ENCODE data around the gene ECT2. TPM values are rescaled to one million over a fixed set of nuclear protein-coding genes. Genes with fewer than 3 reads are reported as not detected.
A peak's percentile ranks its signal among the peaks of the same experiment; 100 is the strongest.
"Not testable (repeated sequence)": the region's sequence is repeated elsewhere in the genome, so short reads cannot be mapped to it uniquely, and the experiment has no call there.

ECT2 gene
- total RNA-seq, 1 donor: 23.2 TPM

DNA sequence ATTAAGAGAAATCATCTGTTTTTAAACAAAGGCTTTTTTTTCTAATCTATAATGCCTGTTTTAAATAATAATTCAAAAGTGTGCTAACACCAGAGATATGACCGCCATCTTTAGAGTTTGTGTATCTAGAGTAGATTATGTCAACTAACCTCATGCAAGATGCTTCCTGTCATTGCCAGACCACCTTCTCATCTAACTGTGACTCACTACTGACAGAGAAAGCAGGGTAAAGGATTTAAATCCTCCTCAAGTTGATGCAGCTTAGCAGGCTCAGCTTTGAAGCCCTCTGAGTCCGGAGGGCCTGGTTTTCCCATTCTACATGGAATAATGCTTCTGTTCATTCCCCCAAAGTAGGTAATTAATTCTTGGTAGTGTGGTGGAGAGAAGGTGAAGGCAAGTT is 108.5 kb downstream of the ECT2 start:
- H3K36me3 ChIP-seq (ENCODE audit: insufficient read depth, low read length): no peaks in the 10 kb centered on the region
- no peak for DNase-seq (ENCODE audit: insufficient read length, low spot score, missing footprints)
- no peak overlapping the region for H3K4me3 ChIP-seq (ENCODE audit: insufficient read depth, low read length)
- no peak overlapping the region for H2AFZ ChIP-seq (ENCODE audit: low read length)
- TF ChIP-seq, protein P1, sequence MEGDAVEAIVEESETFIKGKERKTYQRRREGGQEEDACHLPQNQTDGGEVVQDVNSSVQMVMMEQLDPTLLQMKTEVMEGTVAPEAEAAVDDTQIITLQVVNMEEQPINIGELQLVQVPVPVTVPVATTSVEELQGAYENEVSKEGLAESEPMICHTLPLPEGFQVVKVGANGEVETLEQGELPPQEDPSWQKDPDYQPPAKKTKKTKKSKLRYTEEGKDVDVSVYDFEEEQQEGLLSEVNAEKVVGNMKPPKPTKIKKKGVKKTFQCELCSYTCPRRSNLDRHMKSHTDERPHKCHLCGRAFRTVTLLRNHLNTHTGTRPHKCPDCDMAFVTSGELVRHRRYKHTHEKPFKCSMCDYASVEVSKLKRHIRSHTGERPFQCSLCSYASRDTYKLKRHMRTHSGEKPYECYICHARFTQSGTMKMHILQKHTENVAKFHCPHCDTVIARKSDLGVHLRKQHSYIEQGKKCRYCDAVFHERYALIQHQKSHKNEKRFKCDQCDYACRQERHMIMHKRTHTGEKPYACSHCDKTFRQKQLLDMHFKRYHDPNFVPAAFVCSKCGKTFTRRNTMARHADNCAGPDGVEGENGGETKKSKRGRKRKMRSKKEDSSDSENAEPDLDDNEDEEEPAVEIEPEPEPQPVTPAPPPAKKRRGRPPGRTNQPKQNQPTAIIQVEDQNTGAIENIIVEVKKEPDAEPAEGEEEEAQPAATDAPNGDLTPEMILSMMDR (IDR thresholded peaks at IDR 0.05; ENCODE audit: extremely low read depth, low read depth, low read length): no peak
- H3K9me3 ChIP-seq (ENCODE audit: low read depth, low read length): no peaks in the 10 kb centered on the region
- no peaks in the 10 kb centered on the region for H3K4me1 ChIP-seq (ENCODE audit: insufficient read depth, low read length)
- H3K27ac ChIP-seq (ENCODE audit: low read depth, low read length): no peak overlapping the region
- peaks cover under 1% of the 10 kb centered on the region for H3K27me3 ChIP-seq (ENCODE audit: insufficient read depth, low read length)
- H4K20me1 ChIP-seq (ENCODE audit: insufficient read depth, low read length): no peaks in the 10 kb centered on the region
- H3K79me2 ChIP-seq (ENCODE audit: insufficient read depth, low read length): no peaks in the 10 kb centered on the region
- H3K4me2 ChIP-seq (ENCODE audit: insufficient read depth, low read length): no peak overlapping the region

DNA sequence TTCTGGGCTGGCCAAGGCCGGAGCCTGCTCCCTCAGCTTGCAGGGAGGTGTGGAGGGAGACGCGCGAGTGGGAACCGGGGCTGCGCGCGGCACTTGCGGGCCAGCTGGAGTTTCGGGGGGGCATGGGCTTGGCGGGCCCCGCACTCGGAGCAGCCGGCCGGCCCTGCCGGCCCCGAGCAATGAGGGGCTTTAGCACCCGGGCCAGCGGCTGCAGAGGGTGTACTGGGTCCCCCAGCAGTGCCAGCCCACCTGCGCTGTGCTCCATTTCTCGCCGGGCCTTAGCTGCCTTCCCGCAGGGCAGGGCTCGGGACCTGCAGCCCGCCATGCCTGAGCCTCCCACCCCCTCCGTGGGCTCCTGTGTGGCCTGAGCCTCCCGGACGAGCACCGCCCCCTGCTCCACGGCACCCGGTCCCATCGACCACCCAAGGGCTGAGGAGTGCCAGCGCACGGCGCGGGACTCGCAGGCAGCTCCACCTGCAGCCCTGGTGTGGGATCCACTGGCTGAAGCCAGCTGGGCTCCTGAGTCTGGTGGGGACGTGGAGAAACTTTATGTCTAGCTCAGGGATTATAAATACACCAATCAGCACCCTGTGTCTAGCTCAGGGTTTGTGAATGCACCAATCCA is 116.3 kb downstream of the ECT2 start:
- not testable (repeated sequence) for H2AFZ ChIP-seq (ENCODE audit: low read length); H4K20me1 ChIP-seq (ENCODE audit: insufficient read depth, low read length); DNase-seq (ENCODE audit: insufficient read length, low spot score, missing footprints); H3K36me3 ChIP-seq (ENCODE audit: insufficient read depth, low read length); H3K4me2 ChIP-seq (ENCODE audit: insufficient read depth, low read length); H3K4me3 ChIP-seq (ENCODE audit: insufficient read depth, low read length); H3K9me3 ChIP-seq (ENCODE audit: low read depth, low read length); H3K4me1 ChIP-seq (ENCODE audit: insufficient read depth, low read length); H3K27me3 ChIP-seq (ENCODE audit: insufficient read depth, low read length); H3K27ac ChIP-seq (ENCODE audit: low read depth, low read length); H3K79me2 ChIP-seq (ENCODE audit: insufficient read depth, low read length)

DNA sequence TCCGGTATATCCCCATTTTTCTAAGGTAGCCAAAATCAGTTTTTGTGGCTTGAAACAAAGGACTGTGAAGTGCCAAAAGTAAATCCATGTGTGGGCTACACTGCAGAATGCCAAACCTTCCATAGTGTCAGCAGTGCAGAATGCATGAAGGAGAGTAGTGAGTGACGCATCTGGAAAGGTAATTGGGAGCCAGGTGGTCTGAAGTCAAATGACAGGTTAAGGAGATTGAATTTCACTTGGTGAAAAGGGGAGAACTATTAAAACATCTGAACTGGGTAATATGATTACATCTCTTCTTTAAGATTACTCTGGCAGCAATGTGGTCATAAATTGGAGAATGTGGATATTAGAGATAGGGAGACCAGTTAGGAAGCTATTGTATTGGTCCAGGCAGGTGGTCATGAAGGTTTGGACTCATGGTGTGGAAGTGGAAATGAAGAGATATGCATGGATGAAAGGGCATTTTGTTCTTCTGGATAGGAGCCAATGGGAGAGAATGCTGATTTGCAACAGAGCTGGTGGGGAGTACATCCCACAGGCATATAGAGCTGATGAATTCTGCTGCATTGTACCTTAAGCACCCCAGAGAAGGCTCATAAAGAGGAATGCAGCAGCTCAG is 118.2 kb downstream of the ECT2 start:
- Histone ChIP-seq H3K4me2 (ENCODE audit: insufficient read depth, low read length) (no peak overlapping the region), H3K4me3 (ENCODE audit: insufficient read depth, low read length) (no peak overlapping the region), H3K4me1 (ENCODE audit: insufficient read depth, low read length) (no peaks in the 10 kb centered on the region), H3K79me2 (ENCODE audit: insufficient read depth, low read length) (no peaks in the 10 kb centered on the region), H3K36me3 (ENCODE audit: insufficient read depth, low read length) (no peaks in the 10 kb centered on the region), H2AFZ (ENCODE audit: low read length) (no peak overlapping the region), H3K9me3 (ENCODE audit: low read depth, low read length) (no peaks in the 10 kb centered on the region), H4K20me1 (ENCODE audit: insufficient read depth, low read length) (no peaks in the 10 kb centered on the region), H3K27ac (ENCODE audit: low read depth, low read length) (no peak overlapping the region), H3K27me3 (ENCODE audit: insufficient read depth, low read length) (peaks cover 3% of the 10 kb centered on the region)
- no peak for DNase-seq (ENCODE audit: insufficient read length, low spot score, missing footprints)
- TF ChIP-seq, protein P1 (IDR thresholded peaks at IDR 0.05; ENCODE audit: extremely low read depth, low read depth, low read length): no peak

DNA sequence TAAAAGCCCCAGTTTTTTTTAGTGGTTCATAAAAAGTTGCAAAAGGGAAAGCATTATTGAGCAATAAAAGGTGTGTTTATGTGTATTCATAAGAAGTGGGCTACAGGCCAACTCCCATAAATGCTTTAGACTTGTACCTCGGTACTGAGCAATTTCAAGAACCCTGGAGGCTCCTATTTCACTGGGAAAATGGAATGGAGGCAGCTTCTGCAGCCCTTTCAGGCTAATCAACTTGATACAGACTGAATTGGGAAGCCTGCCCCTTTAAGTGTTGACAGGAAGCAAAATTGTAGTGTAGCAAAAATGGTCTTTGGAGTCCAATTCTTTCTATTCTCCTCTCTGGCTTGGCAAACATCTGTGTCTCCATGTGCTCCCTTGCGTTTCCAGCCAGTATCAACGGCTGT is 118.8 kb downstream of the ECT2 start:
- TF ChIP-seq, protein P1 (IDR thresholded peaks at IDR 0.05; ENCODE audit: extremely low read depth, low read depth, low read length): no peak
- peak; percentile 89 for DNase-seq (ENCODE audit: insufficient read length, low spot score, missing footprints)
- H3K27ac ChIP-seq (ENCODE audit: low read depth, low read length): no peak overlapping the region

More for the DNA sequence above, 118.8 kb downstream of the ECT2 start:
- no peaks in the 10 kb centered on the region for H3K36me3 ChIP-seq (ENCODE audit: insufficient read depth, low read length)
- H3K4me1 ChIP-seq (ENCODE audit: insufficient read depth, low read length): no peaks in the 10 kb centered on the region
- no peak overlapping the region for H3K4me2 ChIP-seq (ENCODE audit: insufficient read depth, low read length)
- no peak overlapping the region for H3K4me3 ChIP-seq (ENCODE audit: insufficient read depth, low read length)
- H3K9me3 ChIP-seq (ENCODE audit: low read depth, low read length): no peaks in the 10 kb centered on the region
- H3K27me3 ChIP-seq (ENCODE audit: insufficient read depth, low read length): peaks cover 3% of the 10 kb centered on the region
- H3K79me2 ChIP-seq (ENCODE audit: insufficient read depth, low read length): no peaks in the 10 kb centered on the region
- no peak overlapping the region for H2AFZ ChIP-seq (ENCODE audit: low read length)
- H4K20me1 ChIP-seq (ENCODE audit: insufficient read depth, low read length): no peaks in the 10 kb centered on the region

Data from osteoblast (primary cell).